HG03159 (cell line): ENCODE data around the gene EPHA3.

ENCODE experiments used
- ATAC-seq: cut with Tn5 transposase; IDR thresholded peaks from one replicate; pipeline ENCODE4 v1.9.1; 2021; ENCODE audit warnings: mild to moderate bottlenecking, moderate library complexity; ENCODE audit not compliant: unreplicated experiment

EPHA3 gene

GRCh38 chr3:89278302-89279025, 171.0 kb downstream of the EPHA3 start:
- ATAC-seq: no peak

GRCh38 chr3:89280301-89280700, 172.9 kb downstream of the EPHA3 start:
- no peak for ATAC-seq

- ATAC-seq: no peak
Measured at GRCh38 chr3:89280822-89281365, 173.5 kb downstream of the EPHA3 start.

- ATAC-seq: no peak
Measured at GRCh38 chr3:89287902-89288508, 180.6 kb downstream of the EPHA3 start.

GRCh38 chr3:89289574-89290190, 182.3 kb downstream of the EPHA3 start:
- no peak for ATAC-seq

- ATAC-seq: no peak
Measured at GRCh38 chr3:89297199-89297598, 189.8 kb downstream of the EPHA3 start.

GRCh38 chr3:89300526-89300925, 193.1 kb downstream of the EPHA3 start:
- no peak for ATAC-seq

GRCh38 chr3:89300981-89301380, 193.6 kb downstream of the EPHA3 start:
- ATAC-seq: no peak

GRCh38 chr3:89303701-89304100, 196.3 kb downstream of the EPHA3 start:
- ATAC-seq: no peak

GRCh38 chr3:89306540-89306939, 199.1 kb downstream of the EPHA3 start:
- ATAC-seq: no peak

GRCh38 chr3:89311581-89311980, 204.2 kb downstream of the EPHA3 start:
- no peak for ATAC-seq

GRCh38 chr3:89312141-89312540, 204.7 kb downstream of the EPHA3 start:
- ATAC-seq: no peak

- ATAC-seq: peak; percentile 49
Measured at GRCh38 chr3:89314454-89315098, 207.2 kb downstream of the EPHA3 start.

GRCh38 chr3:89315750-89316470, 208.5 kb downstream of the EPHA3 start:
- no peak for ATAC-seq

- no peak for ATAC-seq
Measured at GRCh38 chr3:89320186-89320585, 212.8 kb downstream of the EPHA3 start.

- ATAC-seq: no peak
Measured at GRCh38 chr3:89326997-89327396, 219.6 kb downstream of the EPHA3 start.

- ATAC-seq: no peak
Measured at GRCh38 chr3:89332386-89332785, 225.0 kb downstream of the EPHA3 start.

GRCh38 chr3:89332793-89333192, 225.4 kb downstream of the EPHA3 start:
- ATAC-seq: no peak

GRCh38 chr3:89335693-89336092, 228.3 kb downstream of the EPHA3 start:
- no peak for ATAC-seq

- no peak for ATAC-seq
Measured at GRCh38 chr3:89340408-89340807, 233.0 kb downstream of the EPHA3 start.

- ATAC-seq: no peak
Measured at GRCh38 chr3:89344076-89344475, 236.7 kb downstream of the EPHA3 start.
